SK-N-MC (cell line): ENCODE data around the gene SCNN1B.

Experiments
- DNase-seq: peaks from one replicate; pipeline ENCODE4 v3.0.0-alpha.2; 2011; ENCODE audit warnings: low read depth, low spot score
- H3K27ac ChIP-seq: fragments of 200-600 bp; sonication (generic); 2 replicates; pipeline ENCODE4 v1.5.1; 2016; ENCODE audit warnings: mixed run types
- H3K36me3 ChIP-seq: fragments of 200-600 bp; sonication (generic); 2 replicates; pipeline ENCODE4 v1.6.1; 2017; ENCODE audit warnings: antibody characterized with exemption, low read length, mixed read lengths; ENCODE audit not compliant: insufficient read depth
- H3K4me3 ChIP-seq: fragments of 200-600 bp; sonication (generic); 2 replicates; pipeline ENCODE4 v1.5.1; 2016
- H3K9ac ChIP-seq: fragments of 200-600 bp; sonication (generic); 2 replicates; pipeline ENCODE4 v1.8.0; 2017; ENCODE audit warnings: mixed run types, mixed read lengths; ENCODE audit not compliant: insufficient read length
- H3K9me3 ChIP-seq: fragments of 200-600 bp; sonication (generic); 2 replicates; pipeline ENCODE4 v1.6.1; 2017; ENCODE audit warnings: low read depth, mild to moderate bottlenecking, antibody characterized with exemption, low read length, moderate library complexity, mixed read lengths
- EZH2 ChIP-seq: fragments of 200-600 bp; sonication (generic); IDR thresholded peaks from one replicate; pipeline ENCODE4 v1.6.1; 2017; ENCODE audit warnings: antibody characterized with exemption
- FOXP2 ChIP-seq: optimal IDR thresholded peaks from 2 replicates; pipeline ENCODE3; 2011; ENCODE audit warnings: mild to moderate bottlenecking, moderate library complexity; ENCODE audit not compliant: insufficient read depth; ENCODE audit errors: extremely low read length, control extremely low read depth
- POLR2AphosphoS5 ChIP-seq: IDR thresholded peaks from 2 replicates; pipeline ENCODE4 v1.6.1; 2012; ENCODE audit warnings: mild to moderate bottlenecking, low read depth, low read length, borderline replicate concordance

The SCNN1B gene

GRCh38 chr16:23402100-23402499 is 100.0 kb downstream of the SCNN1B start:
- H3K27ac ChIP-seq: no peak overlapping the region
- no peak for TF ChIP-seq POLR2AphosphoS5
- TF ChIP-seq FOXP2: no peak
- TF ChIP-seq EZH2: no peak
- H3K9ac ChIP-seq: no peak overlapping the region
- peaks cover 66% of the 10 kb centered on the region for H3K36me3 ChIP-seq
- DNase-seq: no peak
- no peaks in the 10 kb centered on the region for H3K9me3 ChIP-seq
- H3K4me3 ChIP-seq: no peak overlapping the region

GRCh38 chr16:23403547-23403946 is 101.4 kb downstream of the SCNN1B start:
- Histone ChIP-seq H3K27ac (no peak overlapping the region), H3K4me3 (no peak overlapping the region), H3K9me3 (no peaks in the 10 kb centered on the region), H3K9ac (no peak overlapping the region), H3K36me3 (peaks cover 59% of the 10 kb centered on the region)
- no peak for DNase-seq
- no peak for TF ChIP-seq POLR2AphosphoS5
- no peak for TF ChIP-seq FOXP2
- TF ChIP-seq EZH2: no peak

GRCh38 chr16:23406024-23406423 is 103.9 kb downstream of the SCNN1B start:
- Histone ChIP-seq H3K36me3 (peaks cover 62% of the 10 kb centered on the region), H3K9ac (no peak overlapping the region), H3K27ac (no peak overlapping the region), H3K9me3 (no peaks in the 10 kb centered on the region), H3K4me3 (no peak overlapping the region)
- TF ChIP-seq FOXP2: no peak
- no peak for TF ChIP-seq POLR2AphosphoS5
- TF ChIP-seq EZH2: no peak
- no peak for DNase-seq

- Histone ChIP-seq H3K4me3 (no peak overlapping the region), H3K9me3 (no peaks in the 10 kb centered on the region), H3K27ac (no peak overlapping the region), H3K9ac (no peak overlapping the region), H3K36me3 (peaks cover 60% of the 10 kb centered on the region)
- DNase-seq: no peak
- TF ChIP-seq EZH2: no peak
- TF ChIP-seq POLR2AphosphoS5: no peak
- TF ChIP-seq FOXP2: no peak
Measured at GRCh38 chr16:23406546-23407240, 104.6 kb downstream of the SCNN1B start.

- H3K4me3 ChIP-seq: no peak overlapping the region
- peaks cover 63% of the 10 kb centered on the region for H3K36me3 ChIP-seq
- no peaks in the 10 kb centered on the region for H3K9me3 ChIP-seq
- DNase-seq: no peak
- no peak overlapping the region for H3K9ac ChIP-seq
- no peak for TF ChIP-seq POLR2AphosphoS5
- no peak for TF ChIP-seq FOXP2
- no peak for TF ChIP-seq EZH2
- H3K27ac ChIP-seq: no peak overlapping the region
Measured at GRCh38 chr16:23407436-23408127, 105.5 kb downstream of the SCNN1B start.

- no peak for DNase-seq
- no peak overlapping the region for H3K9ac ChIP-seq
- TF ChIP-seq POLR2AphosphoS5: no peak
Measured at GRCh38 chr16:23408242-23408822, 106.2 kb downstream of the SCNN1B start.

GRCh38 chr16:23408823-23409298 is 106.8 kb downstream of the SCNN1B start:
- peak overlapping the region; percentile 46; the same call in 1 of the 2 replicates for H3K27ac ChIP-seq
- no peak overlapping the region for H3K9ac ChIP-seq
- DNase-seq: no peak
- TF ChIP-seq POLR2AphosphoS5 (no peak), FOXP2 (no peak), EZH2 (no peak)
- H3K4me3 ChIP-seq: no peak overlapping the region
- peaks cover 63% of the 10 kb centered on the region for H3K36me3 ChIP-seq
- no peaks in the 10 kb centered on the region for H3K9me3 ChIP-seq

More at GRCh38 chr16:23408242-23408822, 106.2 kb downstream of the SCNN1B start:
- Histone ChIP-seq H3K27ac (peak overlapping the region; percentile 46; the same call in 1 of the 2 replicates), H3K36me3 (peaks cover 63% of the 10 kb centered on the region), H3K9me3 (no peaks in the 10 kb centered on the region), H3K4me3 (no peak overlapping the region)

- no peak for TF ChIP-seq FOXP2
- TF ChIP-seq POLR2AphosphoS5: no peak
- no peak for TF ChIP-seq EZH2
- Histone ChIP-seq H3K9ac (no peak overlapping the region), H3K27ac (0 out of 2 replicates have a peak overlapping the region, but pooled peaks have one; percentile 25), H3K4me3 (no peak overlapping the region), H3K36me3 (peaks cover 57% of the 10 kb centered on the region), H3K9me3 (no peaks in the 10 kb centered on the region)
- DNase-seq: no peak
Measured at GRCh38 chr16:23409522-23409921, 107.4 kb downstream of the SCNN1B start.
